ENCODE results near the gene DIAPH3.

DIAPH3 gene

GRCh38 chr13:59809564-59809963, 354.2 kb downstream of the DIAPH3 start:
- whole genome bisulfite sequencing (ENCODE audit: insufficient coverage, insufficient read length), result no CpG with 5 or more reads among the region's 3 CpGs
- no peak for DNase-seq (ENCODE audit: low read depth, low spot score)

GRCh38 chr13:59806801-59807200, 356.9 kb downstream of the DIAPH3 start:
- Histone ChIP-seq H3K9me3 (ENCODE audit: control insufficient read depth, insufficient read depth, low read length) (no peaks in the 10 kb centered on the region), H3K4me1 (ENCODE audit: control insufficient read depth, insufficient read depth, low read length) (no peaks in the 10 kb centered on the region), H3K27me3 (ENCODE audit: control insufficient read depth, insufficient read depth, low read length) (no peaks in the 10 kb centered on the region), H3K4me3 (ENCODE audit: low read length) (no peak overlapping the region), H3K36me3 (ENCODE audit: control insufficient read depth, insufficient read depth, low read length) (no peaks in the 10 kb centered on the region), H3K27ac (ENCODE audit: low read length) (no peak overlapping the region)
- DNase-seq (ENCODE audit: low read depth, low spot score), result no peak

More at GRCh38 chr13:59809564-59809963, 354.2 kb downstream of the DIAPH3 start:
- H3K4me1 ChIP-seq (ENCODE audit: control insufficient read depth, insufficient read depth, low read length), result no peaks in the 10 kb centered on the region
- no peaks in the 10 kb centered on the region for H3K36me3 ChIP-seq (ENCODE audit: control insufficient read depth, insufficient read depth, low read length)
- H3K27me3 ChIP-seq (ENCODE audit: control insufficient read depth, insufficient read depth, low read length), result no peaks in the 10 kb centered on the region
- H3K9me3 ChIP-seq (ENCODE audit: control insufficient read depth, insufficient read depth, low read length), result no peaks in the 10 kb centered on the region
- H3K27ac ChIP-seq (ENCODE audit: low read length), result no peak overlapping the region
- H3K4me3 ChIP-seq (ENCODE audit: low read length), result no peak overlapping the region

GRCh38 chr13:59801107-59801880, 362.4 kb downstream of the DIAPH3 start:
- DNase-seq (ENCODE audit: low read depth, low spot score), result no peak
- 0 out of 2 replicates have a peak, but pooled peaks cover 1% of the 10 kb centered on the region for H3K4me1 ChIP-seq (ENCODE audit: control insufficient read depth, insufficient read depth, low read length)
- H3K36me3 ChIP-seq (ENCODE audit: control insufficient read depth, insufficient read depth, low read length), result no peaks in the 10 kb centered on the region
- H3K9me3 ChIP-seq (ENCODE audit: control insufficient read depth, insufficient read depth, low read length), result no peaks in the 10 kb centered on the region
- no peak overlapping the region for H3K4me3 ChIP-seq (ENCODE audit: low read length)
- no peak overlapping the region for H3K27ac ChIP-seq (ENCODE audit: low read length)
- H3K27me3 ChIP-seq (ENCODE audit: control insufficient read depth, insufficient read depth, low read length), result no peaks in the 10 kb centered on the region

GRCh38 chr13:59793107-59793506, 370.6 kb downstream of the DIAPH3 start:
- Histone ChIP-seq H3K27me3 (ENCODE audit: control insufficient read depth, insufficient read depth, low read length) (no peaks in the 10 kb centered on the region), H3K27ac (ENCODE audit: low read length) (no peak overlapping the region), H3K4me1 (ENCODE audit: control insufficient read depth, insufficient read depth, low read length) (0 out of 2 replicates have a peak, but pooled peaks cover 1% of the 10 kb centered on the region), H3K36me3 (ENCODE audit: control insufficient read depth, insufficient read depth, low read length) (no peaks in the 10 kb centered on the region), H3K9me3 (ENCODE audit: control insufficient read depth, insufficient read depth, low read length) (no peaks in the 10 kb centered on the region), H3K4me3 (ENCODE audit: low read length) (no peak overlapping the region)
- DNase-seq (ENCODE audit: low read depth, low spot score), result peak; percentile 27
- 100% methylated on average over 1 of the region's 2 CpGs for WGBS (ENCODE audit: insufficient coverage, insufficient read length)

GRCh38 chr13:59790626-59791025, 373.1 kb downstream of the DIAPH3 start:
- H3K36me3 ChIP-seq (ENCODE audit: control insufficient read depth, insufficient read depth, low read length), result no peaks in the 10 kb centered on the region
- H3K27ac ChIP-seq (ENCODE audit: low read length), result no peak overlapping the region
- no CpG with 5 or more reads among the region's 2 CpGs for WGBS (ENCODE audit: insufficient coverage, insufficient read length)
- no peak for DNase-seq (ENCODE audit: low read depth, low spot score)
- H3K4me1 ChIP-seq (ENCODE audit: control insufficient read depth, insufficient read depth, low read length), result 0 out of 2 replicates have a peak, but pooled peaks cover 1% of the 10 kb centered on the region
- no peaks in the 10 kb centered on the region for H3K27me3 ChIP-seq (ENCODE audit: control insufficient read depth, insufficient read depth, low read length)
- no peaks in the 10 kb centered on the region for H3K9me3 ChIP-seq (ENCODE audit: control insufficient read depth, insufficient read depth, low read length)
- no peak overlapping the region for H3K4me3 ChIP-seq (ENCODE audit: low read length)

GRCh38 chr13:59789558-59789957, 374.2 kb downstream of the DIAPH3 start:
- 0 out of 2 replicates have a peak, but pooled peaks cover 1% of the 10 kb centered on the region for H3K4me1 ChIP-seq (ENCODE audit: control insufficient read depth, insufficient read depth, low read length)
- no peaks in the 10 kb centered on the region for H3K9me3 ChIP-seq (ENCODE audit: control insufficient read depth, insufficient read depth, low read length)
- H3K4me3 ChIP-seq (ENCODE audit: low read length), result no peak overlapping the region
- no peak overlapping the region for H3K27ac ChIP-seq (ENCODE audit: low read length)
- no CpG with 5 or more reads among the region's 6 CpGs for WGBS (ENCODE audit: insufficient coverage, insufficient read length)
- H3K36me3 ChIP-seq (ENCODE audit: control insufficient read depth, insufficient read depth, low read length), result no peaks in the 10 kb centered on the region
- no peak for DNase-seq (ENCODE audit: low read depth, low spot score)
- no peaks in the 10 kb centered on the region for H3K27me3 ChIP-seq (ENCODE audit: control insufficient read depth, insufficient read depth, low read length)

GRCh38 chr13:59787679-59788078, 376.0 kb downstream of the DIAPH3 start:
- Histone ChIP-seq H3K27me3 (ENCODE audit: control insufficient read depth, insufficient read depth, low read length) (no peaks in the 10 kb centered on the region), H3K4me1 (ENCODE audit: control insufficient read depth, insufficient read depth, low read length) (0 out of 2 replicates have a peak, but pooled peaks cover 1% of the 10 kb centered on the region)

GRCh38 chr13:59782696-59783095, 381.0 kb downstream of the DIAPH3 start:
- DNase-seq (ENCODE audit: low read depth, low spot score), result no peak
- Histone ChIP-seq H3K27ac (ENCODE audit: low read length) (no peak overlapping the region), H3K9me3 (ENCODE audit: control insufficient read depth, insufficient read depth, low read length) (no peaks in the 10 kb centered on the region), H3K4me3 (ENCODE audit: low read length) (no peak overlapping the region), H3K27me3 (ENCODE audit: control insufficient read depth, insufficient read depth, low read length) (no peaks in the 10 kb centered on the region), H3K4me1 (ENCODE audit: control insufficient read depth, insufficient read depth, low read length) (no peaks in the 10 kb centered on the region), H3K36me3 (ENCODE audit: control insufficient read depth, insufficient read depth, low read length) (no peaks in the 10 kb centered on the region)
- WGBS (ENCODE audit: insufficient coverage, insufficient read length), result no CpG with 5 or more reads among the region's 4 CpGs

More at GRCh38 chr13:59787679-59788078, 376.0 kb downstream of the DIAPH3 start:
- no peak for DNase-seq (ENCODE audit: low read depth, low spot score)
- Histone ChIP-seq H3K27ac (ENCODE audit: low read length) (no peak overlapping the region), H3K9me3 (ENCODE audit: control insufficient read depth, insufficient read depth, low read length) (no peaks in the 10 kb centered on the region), H3K36me3 (ENCODE audit: control insufficient read depth, insufficient read depth, low read length) (no peaks in the 10 kb centered on the region), H3K4me3 (ENCODE audit: low read length) (no peak overlapping the region)

- Histone ChIP-seq H3K27ac (ENCODE audit: low read length) (no peak overlapping the region), H3K27me3 (ENCODE audit: control insufficient read depth, insufficient read depth, low read length) (no peaks in the 10 kb centered on the region), H3K36me3 (ENCODE audit: control insufficient read depth, insufficient read depth, low read length) (no peaks in the 10 kb centered on the region), H3K4me1 (ENCODE audit: control insufficient read depth, insufficient read depth, low read length) (no peaks in the 10 kb centered on the region), H3K4me3 (ENCODE audit: low read length) (no peak overlapping the region), H3K9me3 (ENCODE audit: control insufficient read depth, insufficient read depth, low read length) (no peaks in the 10 kb centered on the region)
- WGBS (ENCODE audit: insufficient coverage, insufficient read length), result 100% methylated on average over 1 of the region's 2 CpGs
- DNase-seq (ENCODE audit: low read depth, low spot score), result no peak
Measured at GRCh38 chr13:59780058-59780457, 383.7 kb downstream of the DIAPH3 start.

GRCh38 chr13:59776924-59777690, 386.6 kb downstream of the DIAPH3 start:
- no CpG with 5 or more reads among the region's 5 CpGs for WGBS (ENCODE audit: insufficient coverage, insufficient read length)

More at GRCh38 chr13:59776924-59777690, 386.6 kb downstream of the DIAPH3 start:
- Histone ChIP-seq H3K36me3 (ENCODE audit: control insufficient read depth, insufficient read depth, low read length) (no peaks in the 10 kb centered on the region), H3K27ac (ENCODE audit: low read length) (no peak overlapping the region), H3K4me3 (ENCODE audit: low read length) (no peak overlapping the region), H3K27me3 (ENCODE audit: control insufficient read depth, insufficient read depth, low read length) (no peaks in the 10 kb centered on the region), H3K4me1 (ENCODE audit: control insufficient read depth, insufficient read depth, low read length) (no peaks in the 10 kb centered on the region), H3K9me3 (ENCODE audit: control insufficient read depth, insufficient read depth, low read length) (no peaks in the 10 kb centered on the region)
- DNase-seq (ENCODE audit: low read depth, low spot score), result no peak
